AG04449 (cell line): ENCODE results near the gene S100A9.

ENCODE experiments used
- CTCF ChIA-PET: fragments of 350-600 bp; formaldehyde crosslinking; extraction: SDS; loops from one replicate; lab custom pipeline; 2021; ENCODE audit warnings: antibody characterized with exemption; lab: Yijun Ruan, JAX
- POLR2A ChIA-PET: fragments of 400-600, 350-600 bp; formaldehyde crosslinking; extraction: SDS; loops from one replicate; lab custom pipeline; 2020; ENCODE audit warnings: antibody characterized with exemption, inconsistent platforms; lab: Yijun Ruan, JAX
- DNase-seq: peaks from one replicate; pipeline ENCODE4 v3.0.0-alpha.2; 2010; ENCODE audit warnings: low read depth, low spot score
- H3K4me3 ChIP-seq: 2 replicates; pipeline ENCODE4 v1.5.1; 2011; ENCODE audit warnings: low read depth, mild to moderate bottlenecking, control low read depth, low read length
- CTCF ChIP-seq: IDR thresholded peaks from one replicate; pipeline ENCODE4 v1.5.1; 2011; ENCODE audit warnings: mild to moderate bottlenecking, moderate library complexity, low read length, control low read depth, inconsistent platforms; ENCODE audit not compliant: insufficient read depth; ENCODE audit errors: missing control alignments

Gene S100A9

GRCh38 chr1:153380711-153381110 lies 23.1 kb downstream of the S100A9 start:
- DNase-seq: no peak
- no peak overlapping the region for H3K4me3 ChIP-seq
- CTCF ChIA-PET: no interaction called here
- TF ChIP-seq CTCF: no peak
- POLR2A ChIA-PET: no interaction called here

GRCh38 chr1:153384958-153385580 lies 27.4 kb downstream of the S100A9 start:
- H3K4me3 ChIP-seq: no peak overlapping the region
- no peak for TF ChIP-seq CTCF
- ChIA-PET POLR2A (no interaction called here), CTCF (no interaction called here)
- DNase-seq: no peak

GRCh38 chr1:153386500-153386901 lies 28.8 kb downstream of the S100A9 start:
- no peak for TF ChIP-seq CTCF
- H3K4me3 ChIP-seq: no peak overlapping the region
- ChIA-PET POLR2A (no interaction called here), CTCF (no interaction called here)
- no peak for DNase-seq

- TF ChIP-seq CTCF: no peak
- no peak for DNase-seq
- H3K4me3 ChIP-seq: no peak overlapping the region
- ChIA-PET CTCF (no interaction called here), POLR2A (no interaction called here)
Measured at GRCh38 chr1:153387001-153387400, 29.3 kb downstream of the S100A9 start.

- no peak for TF ChIP-seq CTCF
- H3K4me3 ChIP-seq: no peak overlapping the region
- DNase-seq: no peak
- CTCF ChIA-PET: no interaction called here
- POLR2A ChIA-PET: no interaction called here
Measured at GRCh38 chr1:153387785-153388184, 30.1 kb downstream of the S100A9 start.

- no peak overlapping the region for H3K4me3 ChIP-seq
- DNase-seq: no peak
- TF ChIP-seq CTCF: no peak
- POLR2A ChIA-PET: no interaction called here
- CTCF ChIA-PET: no interaction called here
Measured at GRCh38 chr1:153389401-153389800, 31.7 kb downstream of the S100A9 start.
